Ishikawa (cell line): ENCODE results near the gene HMGB1.

ENCODE experiments used
- CEBPB ChIP-seq: IDR thresholded peaks from 2 replicates; pipeline ENCODE4 v1.6.1; 2012
- CREB1 ChIP-seq: IDR thresholded peaks from 2 replicates; pipeline ENCODE4 v1.6.1; 2012; ENCODE audit warnings: low read depth
- EGR1 ChIP-seq: IDR thresholded peaks from 2 replicates; pipeline ENCODE4 v1.6.1; 2012
- EP300 ChIP-seq: IDR thresholded peaks from 2 replicates; pipeline ENCODE4 v1.6.1; 2012; ENCODE audit warnings: borderline replicate concordance
- FOXM1 ChIP-seq: IDR thresholded peaks from 2 replicates; pipeline ENCODE4 v1.6.1; 2012; ENCODE audit warnings: low read depth, borderline replicate concordance
- NFIC ChIP-seq: IDR thresholded peaks from 2 replicates; pipeline ENCODE4 v1.6.1; 2012
- RAD21 ChIP-seq: IDR thresholded peaks from 2 replicates; pipeline ENCODE4 v1.6.1; 2012; ENCODE audit warnings: low read depth
- REST ChIP-seq: IDR thresholded peaks from 2 replicates; pipeline ENCODE4 v1.6.1; 2012; ENCODE audit warnings: low read depth, mild to moderate bottlenecking
- TAF1 ChIP-seq: IDR thresholded peaks from 2 replicates; pipeline ENCODE4 v1.6.1; 2012; ENCODE audit warnings: low read depth, mild to moderate bottlenecking
- TCF12 ChIP-seq: IDR thresholded peaks from 2 replicates; pipeline ENCODE4 v1.6.1; 2012; ENCODE audit warnings: low read depth
- TEAD4 ChIP-seq: IDR thresholded peaks from 2 replicates; pipeline ENCODE4 v1.6.1; 2012
- YY1 ChIP-seq: IDR thresholded peaks from 2 replicates; pipeline ENCODE4 v1.6.1; 2012; ENCODE audit warnings: low read depth
- ZBTB7A ChIP-seq: IDR thresholded peaks from 2 replicates; pipeline ENCODE4 v1.6.1; 2012; ENCODE audit warnings: low read depth
- TF ChIP-seq, protein P1 (sequence below): IDR thresholded peaks from 2 replicates; pipeline ENCODE4 v1.6.1; 2012
- TF ChIP-seq, protein P2 (sequence below): IDR thresholded peaks from 2 replicates; pipeline ENCODE4 v1.6.1; 2012

The HMGB1 gene

DNA sequence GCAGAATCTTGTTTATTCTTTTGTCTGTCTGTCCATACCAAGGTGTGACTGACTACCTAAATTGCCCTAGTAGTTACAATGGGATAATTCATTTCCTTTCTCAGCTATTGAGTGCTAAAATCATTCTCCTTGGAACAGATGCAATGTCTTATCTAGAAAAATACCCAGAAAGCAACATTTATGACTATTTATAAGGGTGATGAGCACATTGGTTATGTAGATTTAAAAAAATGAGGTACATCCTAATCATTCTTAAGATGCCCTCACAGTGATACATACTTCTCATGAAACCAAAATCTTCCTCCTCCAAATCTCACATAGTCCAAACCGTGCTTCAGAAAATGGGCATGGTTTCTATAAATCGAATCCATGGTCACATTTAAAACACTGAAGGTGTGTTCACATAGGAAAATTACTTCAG is 55.0 kb downstream of the HMGB1 start:
- TF ChIP-seq YY1 (no peak), ZBTB7A (no peak), NFIC (no peak), FOXM1 (no peak), CREB1 (no peak), EGR1 (no peak), EP300 (no peak), REST (no peak), TCF12 (no peak), TAF1 (no peak)
- TF ChIP-seq, protein P1, sequence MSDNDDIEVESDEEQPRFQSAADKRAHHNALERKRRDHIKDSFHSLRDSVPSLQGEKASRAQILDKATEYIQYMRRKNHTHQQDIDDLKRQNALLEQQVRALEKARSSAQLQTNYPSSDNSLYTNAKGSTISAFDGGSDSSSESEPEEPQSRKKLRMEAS, result no peak
- TF ChIP-seq, protein P2, sequence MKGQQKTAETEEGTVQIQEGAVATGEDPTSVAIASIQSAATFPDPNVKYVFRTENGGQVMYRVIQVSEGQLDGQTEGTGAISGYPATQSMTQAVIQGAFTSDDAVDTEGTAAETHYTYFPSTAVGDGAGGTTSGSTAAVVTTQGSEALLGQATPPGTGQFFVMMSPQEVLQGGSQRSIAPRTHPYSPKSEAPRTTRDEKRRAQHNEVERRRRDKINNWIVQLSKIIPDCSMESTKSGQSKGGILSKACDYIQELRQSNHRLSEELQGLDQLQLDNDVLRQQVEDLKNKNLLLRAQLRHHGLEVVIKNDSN, result no peak

GRCh38 chr13:30409886-30410704 is 55.6 kb downstream of the HMGB1 start:
- TF ChIP-seq REST (no peak), FOXM1 (no peak), EP300 (no peak), NFIC (no peak), EGR1 (no peak), CEBPB (no peak), ZBTB7A (no peak), CREB1 (no peak), YY1 (no peak), TCF12 (no peak), TAF1 (no peak), TEAD4 (no peak)
- TF ChIP-seq, protein P1, result no peak
- TF ChIP-seq, protein P2, result no peak

DNA sequence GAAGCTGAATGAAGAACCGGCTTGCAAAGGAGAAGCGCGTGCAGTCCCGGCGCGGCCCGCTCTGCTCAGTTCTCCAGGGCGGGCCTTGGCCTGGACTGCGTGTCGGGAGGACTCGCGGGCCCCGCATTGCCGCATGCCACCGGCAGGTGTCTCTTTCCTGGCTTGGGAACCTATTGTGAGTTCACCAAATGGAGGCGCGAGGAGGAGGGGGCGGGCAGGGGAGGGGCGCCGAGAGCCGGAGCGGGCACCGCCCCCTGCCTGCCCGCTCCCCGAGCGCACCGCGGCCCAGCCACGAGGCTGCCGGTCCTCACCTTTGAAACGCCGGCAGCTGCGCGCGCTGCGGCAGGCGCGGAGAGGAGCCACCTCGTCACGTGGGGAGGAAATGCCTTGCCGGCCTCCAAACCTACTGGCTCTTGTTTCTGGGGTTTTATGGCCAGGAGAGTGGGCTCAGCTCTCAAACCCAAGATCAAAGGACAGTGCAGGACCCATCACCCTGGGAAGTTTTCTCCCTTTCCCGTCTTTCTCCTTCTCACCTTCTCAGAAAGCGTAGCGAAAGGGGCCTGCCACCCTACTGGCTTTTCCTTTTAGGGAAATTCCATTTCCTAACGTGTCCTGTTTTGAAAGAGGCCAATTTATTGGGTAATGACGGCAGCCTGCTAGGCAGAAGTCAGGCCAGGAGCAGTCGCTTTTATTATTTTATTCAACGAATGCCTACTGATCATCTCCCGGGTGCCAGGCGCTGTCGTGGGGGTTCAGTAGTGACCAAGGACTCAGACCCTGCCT is 57.2 kb downstream of the HMGB1 start:
- peak; percentile 50; the same call in 1 of the 2 replicates for TF ChIP-seq YY1
- TF ChIP-seq EGR1, result 0 out of 2 replicates have a peak, but pooled peaks have one; percentile 20
- no peak for TF ChIP-seq CREB1
- no peak for TF ChIP-seq EP300
- peak; percentile 51; the same call in 1 of the 2 replicates for TF ChIP-seq RAD21
- TF ChIP-seq, protein P1, result peak; percentile 97
- TF ChIP-seq ZBTB7A, result 0 out of 2 replicates have a peak, but pooled peaks have one; percentile 29
- TF ChIP-seq, protein P2, result peak; percentile 89
- TF ChIP-seq NFIC, result peak; percentile 67; the same call in 1 of the 2 replicates

- TF ChIP-seq FOXM1, result no peak
- TF ChIP-seq YY1, result no peak
- TF ChIP-seq REST, result no peak
- no peak for TF ChIP-seq TAF1
- TF ChIP-seq EP300, result no peak
- TF ChIP-seq EGR1, result no peak
- TF ChIP-seq TCF12, result no peak
- TF ChIP-seq NFIC, result no peak
- TF ChIP-seq ZBTB7A, result no peak
- no peak for TF ChIP-seq TEAD4
- TF ChIP-seq CREB1, result no peak
- no peak for TF ChIP-seq CEBPB
- no peak for TF ChIP-seq RAD21
- TF ChIP-seq, protein P2, result no peak
- TF ChIP-seq, protein P1, result no peak
These were observed 58.8 kb downstream of the HMGB1 start for GRCh38 chr13:30406779-30407416.
